Measurements from ENCODE around the gene CHURC1. TPM values are rescaled to one million over a fixed set of nuclear protein-coding genes. Genes with fewer than 3 reads are reported as not detected.

The CHURC1 gene
- total RNA-seq, 1 donor from 2014 or later: 59.8 TPM

DNA sequence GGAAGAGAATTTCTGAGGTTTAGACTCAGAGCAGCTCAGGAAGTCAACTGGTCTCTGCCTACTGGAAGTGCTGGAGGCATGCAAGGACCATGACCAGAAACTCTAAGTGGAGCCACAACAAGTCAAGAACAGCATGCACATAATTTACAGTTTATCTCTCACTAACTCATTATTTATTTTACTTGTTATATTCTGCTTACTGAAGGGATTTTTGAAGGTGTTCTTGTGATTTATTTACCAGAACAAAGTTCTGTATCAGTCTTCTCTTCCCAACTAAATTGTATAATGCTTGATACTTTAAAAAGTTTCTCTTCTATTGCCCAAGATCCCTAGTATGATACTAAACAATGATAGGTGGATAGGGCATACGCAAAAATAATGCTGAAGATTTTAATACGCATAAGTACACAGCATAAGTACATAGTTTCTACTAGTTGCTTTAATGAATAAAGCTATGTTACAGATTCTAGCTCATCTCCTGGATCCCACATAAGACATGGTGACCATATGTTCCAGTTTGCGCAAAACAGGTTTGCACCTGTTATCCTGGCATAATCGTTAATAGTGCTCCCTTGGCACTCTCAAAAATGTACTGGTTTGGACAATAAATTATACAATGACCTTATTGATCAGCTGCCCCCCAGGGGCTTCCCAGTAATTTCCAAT is 22.9 kb upstream of the CHURC1 start:
- peaks cover 4% of the 10 kb centered on the region for H3K27me3 ChIP-seq
- H2AFZ ChIP-seq (replicated peaks): no peak overlapping the region
- TF ChIP-seq CTCF (IDR thresholded peaks at IDR 0.05): no peak
- no peak for TF ChIP-seq EZH2phosphoT487 (IDR thresholded peaks at IDR 0.05)
- no peak for TF ChIP-seq EZH2 (IDR thresholded peaks at IDR 0.05)
- H4K20me1 ChIP-seq (ENCODE audit: low read depth): no peaks in the 10 kb centered on the region
- Mint-ChIP-seq H3K27me3 (ENCODE audit: insufficient read depth, low read depth) (peaks cover 3% of the 10 kb centered on the region), H3K27ac (no peak overlapping the region), H3K9me3 (no peaks in the 10 kb centered on the region), H3K36me3 (no peaks in the 10 kb centered on the region), H3K4me3 (no peak overlapping the region), H3K4me1 (no peaks in the 10 kb centered on the region)
- H3K79me2 ChIP-seq (ENCODE audit: low read depth): no peaks in the 10 kb centered on the region
- H3K4me1 ChIP-seq: no peaks in the 10 kb centered on the region
- no peaks in the 10 kb centered on the region for H3K36me3 ChIP-seq
- H3K9ac ChIP-seq: no peak overlapping the region
- DNase-seq (ENCODE audit: low spot score): no peak
- H3K4me2 ChIP-seq: no peak overlapping the region
- H3K4me3 ChIP-seq: no peak overlapping the region
- no peak overlapping the region for H3K27ac ChIP-seq
- no peaks in the 10 kb centered on the region for H3F3A ChIP-seq (ENCODE audit: low read depth)
- H3K9me3 ChIP-seq (ENCODE audit: low read depth): no peaks in the 10 kb centered on the region

- peak; percentile 82 for TF ChIP-seq CTCF (IDR thresholded peaks at IDR 0.05)
- no peak for TF ChIP-seq EZH2 (IDR thresholded peaks at IDR 0.05)
- no peaks in the 10 kb centered on the region for H3K4me1 Mint-ChIP-seq
- H3K4me2 ChIP-seq: no peak overlapping the region
- no peaks in the 10 kb centered on the region for H3K9me3 ChIP-seq (ENCODE audit: low read depth)
- no peak overlapping the region for H3K27ac ChIP-seq
- H3F3A ChIP-seq (ENCODE audit: low read depth): no peaks in the 10 kb centered on the region
- H3K36me3 Mint-ChIP-seq: no peaks in the 10 kb centered on the region
- no peak overlapping the region for H3K9ac ChIP-seq
- no peaks in the 10 kb centered on the region for H3K9me3 Mint-ChIP-seq
- H3K4me3 ChIP-seq: no peak overlapping the region
- H3K79me2 ChIP-seq (ENCODE audit: low read depth): no peaks in the 10 kb centered on the region
- H3K27me3 Mint-ChIP-seq (ENCODE audit: insufficient read depth, low read depth): peaks cover 3% of the 10 kb centered on the region
- H3K36me3 ChIP-seq: no peaks in the 10 kb centered on the region
- H3K4me1 ChIP-seq: no peaks in the 10 kb centered on the region
- H4K20me1 ChIP-seq (ENCODE audit: low read depth): no peaks in the 10 kb centered on the region
- peaks cover 2% of the 10 kb centered on the region for H3K27me3 ChIP-seq
- DNase-seq (ENCODE audit: low spot score): peak; percentile 82
- no peak overlapping the region for H3K4me3 Mint-ChIP-seq
- no peak overlapping the region for H3K27ac Mint-ChIP-seq
- peak overlapping the region; percentile 27 for H2AFZ ChIP-seq (replicated peaks)
Observed at GRCh38 chr14:64891839-64892375, 22.3 kb upstream of the CHURC1 start.

GRCh38 chr14:64899958-64900357 is 14.3 kb upstream of the CHURC1 start:
- Histone ChIP-seq H3K9me3 (ENCODE audit: low read depth) (no peaks in the 10 kb centered on the region), H3F3A (ENCODE audit: low read depth) (no peaks in the 10 kb centered on the region), H3K4me1 (no peaks in the 10 kb centered on the region), H3K9ac (no peak overlapping the region), H3K27ac (no peak overlapping the region), H3K79me2 (ENCODE audit: low read depth) (no peaks in the 10 kb centered on the region), H3K4me3 (no peak overlapping the region), H4K20me1 (ENCODE audit: low read depth) (no peaks in the 10 kb centered on the region), H3K27me3 (peaks cover 5% of the 10 kb centered on the region), H2AFZ (replicated peaks) (no peak overlapping the region), H3K36me3 (no peaks in the 10 kb centered on the region), H3K4me2 (no peak overlapping the region)
- H3K4me1 Mint-ChIP-seq: no peaks in the 10 kb centered on the region
- H3K27ac Mint-ChIP-seq: no peak overlapping the region
- H3K9me3 Mint-ChIP-seq: no peaks in the 10 kb centered on the region
- no peaks in the 10 kb centered on the region for H3K36me3 Mint-ChIP-seq
- peaks cover 3% of the 10 kb centered on the region for H3K27me3 Mint-ChIP-seq (ENCODE audit: insufficient read depth, low read depth)
- H3K4me3 Mint-ChIP-seq: no peak overlapping the region
- TF ChIP-seq CTCF (IDR thresholded peaks at IDR 0.05) (no peak), EZH2phosphoT487 (IDR thresholded peaks at IDR 0.05) (no peak), EZH2 (IDR thresholded peaks at IDR 0.05) (no peak)
- DNase-seq (ENCODE audit: low spot score): no peak

Data from neural progenitor cell (in vitro differentiated cells).